Measurements from ENCODE around the gene DLGAP1.

DNA sequence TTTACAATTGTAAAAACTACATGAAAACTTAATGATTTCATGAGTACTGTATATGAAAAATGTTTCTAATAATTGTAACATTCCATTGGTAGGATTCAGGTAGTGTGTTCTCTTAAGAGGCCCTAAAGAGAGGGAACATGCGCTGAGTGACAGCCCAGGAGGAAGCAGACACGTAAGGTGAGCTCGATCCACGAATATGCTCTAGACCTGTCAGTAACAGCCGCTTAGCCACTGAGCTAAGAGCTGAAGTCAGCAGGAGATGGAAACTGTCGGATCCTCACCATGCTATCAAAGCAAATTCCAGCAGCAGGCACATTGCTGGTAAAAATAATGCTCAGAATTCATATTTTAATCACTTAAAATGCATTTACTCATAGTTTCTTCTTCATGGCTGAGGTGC, 658.7 kb downstream of the DLGAP1 start:
- TF ChIP-seq, protein P1, sequence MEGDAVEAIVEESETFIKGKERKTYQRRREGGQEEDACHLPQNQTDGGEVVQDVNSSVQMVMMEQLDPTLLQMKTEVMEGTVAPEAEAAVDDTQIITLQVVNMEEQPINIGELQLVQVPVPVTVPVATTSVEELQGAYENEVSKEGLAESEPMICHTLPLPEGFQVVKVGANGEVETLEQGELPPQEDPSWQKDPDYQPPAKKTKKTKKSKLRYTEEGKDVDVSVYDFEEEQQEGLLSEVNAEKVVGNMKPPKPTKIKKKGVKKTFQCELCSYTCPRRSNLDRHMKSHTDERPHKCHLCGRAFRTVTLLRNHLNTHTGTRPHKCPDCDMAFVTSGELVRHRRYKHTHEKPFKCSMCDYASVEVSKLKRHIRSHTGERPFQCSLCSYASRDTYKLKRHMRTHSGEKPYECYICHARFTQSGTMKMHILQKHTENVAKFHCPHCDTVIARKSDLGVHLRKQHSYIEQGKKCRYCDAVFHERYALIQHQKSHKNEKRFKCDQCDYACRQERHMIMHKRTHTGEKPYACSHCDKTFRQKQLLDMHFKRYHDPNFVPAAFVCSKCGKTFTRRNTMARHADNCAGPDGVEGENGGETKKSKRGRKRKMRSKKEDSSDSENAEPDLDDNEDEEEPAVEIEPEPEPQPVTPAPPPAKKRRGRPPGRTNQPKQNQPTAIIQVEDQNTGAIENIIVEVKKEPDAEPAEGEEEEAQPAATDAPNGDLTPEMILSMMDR (IDR thresholded peaks at IDR 0.05): no peak
- TF ChIP-seq POLR2A (IDR thresholded peaks at IDR 0.05): no peak

Data from testis (tissue), 2 donors.